ENCODE results near the gene DUOX2.

Gene DUOX2

GRCh38 chr15:45089712-45090373 is 24.1 kb downstream of the DUOX2 start:
- Histone ChIP-seq H3K9ac (ENCODE audit: low read length) (no peak overlapping the region), H3F3A (ENCODE audit: insufficient read depth, low read length) (no peaks in the 10 kb centered on the region), H3K9me3 (ENCODE audit: low read length) (no peaks in the 10 kb centered on the region), H3K79me2 (ENCODE audit: insufficient read depth, low read length) (no peaks in the 10 kb centered on the region), H3K27ac (ENCODE audit: low read depth, low read length, poor library complexity, severe bottlenecking) (no peak overlapping the region), H3K9me2 (ENCODE audit: low read depth, low read length) (no peaks in the 10 kb centered on the region), H3K27me3 (ENCODE audit: insufficient read depth, low read length) (0 out of 2 replicates have a peak, but pooled peaks cover 4% of the 10 kb centered on the region), H2AFZ (ENCODE audit: low read length) (no peak overlapping the region), H3K4me3 (ENCODE audit: low read depth, low read length, poor library complexity, severe bottlenecking) (no peak overlapping the region), H3K4me2 (ENCODE audit: low read length) (no peak overlapping the region), H3K4me1 (ENCODE audit: insufficient read depth, low read length, severe bottlenecking) (no peaks in the 10 kb centered on the region), H4K20me1 (ENCODE audit: insufficient read depth, low read length) (no peaks in the 10 kb centered on the region), H3K36me3 (ENCODE audit: insufficient read depth, low read length) (no peaks in the 10 kb centered on the region)
- TF ChIP-seq EZH2 (IDR thresholded peaks at IDR 0.05; ENCODE audit: borderline replicate concordance, low read length): no peak
- TF ChIP-seq CTCF (IDR thresholded peaks at IDR 0.05; ENCODE audit: low read length): no peak

GRCh38 chr15:45088801-45089711 is 24.9 kb downstream of the DUOX2 start:
- H3K9me3 ChIP-seq (ENCODE audit: low read length): no peaks in the 10 kb centered on the region
- no peak for TF ChIP-seq CTCF (IDR thresholded peaks at IDR 0.05; ENCODE audit: low read length)
- no peak for TF ChIP-seq EZH2 (IDR thresholded peaks at IDR 0.05; ENCODE audit: borderline replicate concordance, low read length)
- H3F3A ChIP-seq (ENCODE audit: insufficient read depth, low read length): no peaks in the 10 kb centered on the region
- H3K79me2 ChIP-seq (ENCODE audit: insufficient read depth, low read length): no peaks in the 10 kb centered on the region
- no peak overlapping the region for H3K9ac ChIP-seq (ENCODE audit: low read length)
- no peaks in the 10 kb centered on the region for H3K36me3 ChIP-seq (ENCODE audit: insufficient read depth, low read length)
- no peak overlapping the region for H3K4me2 ChIP-seq (ENCODE audit: low read length)
- no peak overlapping the region for H3K27ac ChIP-seq (ENCODE audit: low read depth, low read length, poor library complexity, severe bottlenecking)
- no peak overlapping the region for H3K4me3 ChIP-seq (ENCODE audit: low read depth, low read length, poor library complexity, severe bottlenecking)
- H3K4me1 ChIP-seq (ENCODE audit: insufficient read depth, low read length, severe bottlenecking): no peaks in the 10 kb centered on the region
- 0 out of 2 replicates have a peak, but pooled peaks cover 4% of the 10 kb centered on the region for H3K27me3 ChIP-seq (ENCODE audit: insufficient read depth, low read length)
- H2AFZ ChIP-seq (ENCODE audit: low read length): no peak overlapping the region
- H4K20me1 ChIP-seq (ENCODE audit: insufficient read depth, low read length): no peaks in the 10 kb centered on the region
- H3K9me2 ChIP-seq (ENCODE audit: low read depth, low read length): no peaks in the 10 kb centered on the region

- Histone ChIP-seq H3K4me2 (ENCODE audit: low read length) (no peak overlapping the region), H3F3A (ENCODE audit: insufficient read depth, low read length) (no peaks in the 10 kb centered on the region), H3K79me2 (ENCODE audit: insufficient read depth, low read length) (no peaks in the 10 kb centered on the region), H3K27me3 (ENCODE audit: insufficient read depth, low read length) (0 out of 2 replicates have a peak, but pooled peaks cover under 1% of the 10 kb centered on the region), H3K27ac (ENCODE audit: low read depth, low read length, poor library complexity, severe bottlenecking) (no peak overlapping the region), H3K4me1 (ENCODE audit: insufficient read depth, low read length, severe bottlenecking) (no peaks in the 10 kb centered on the region), H3K4me3 (ENCODE audit: low read depth, low read length, poor library complexity, severe bottlenecking) (no peak overlapping the region), H2AFZ (ENCODE audit: low read length) (no peak overlapping the region), H4K20me1 (ENCODE audit: insufficient read depth, low read length) (no peaks in the 10 kb centered on the region), H3K36me3 (ENCODE audit: insufficient read depth, low read length) (no peaks in the 10 kb centered on the region), H3K9ac (ENCODE audit: low read length) (no peak overlapping the region), H3K9me3 (ENCODE audit: low read length) (no peaks in the 10 kb centered on the region), H3K9me2 (ENCODE audit: low read depth, low read length) (no peaks in the 10 kb centered on the region)
- TF ChIP-seq EZH2 (IDR thresholded peaks at IDR 0.05; ENCODE audit: borderline replicate concordance, low read length) (no peak), CTCF (IDR thresholded peaks at IDR 0.05; ENCODE audit: low read length) (peak; percentile 23; the same call in 1 of the 2 replicates)
Observed at GRCh38 chr15:45087513-45087912, 26.5 kb downstream of the DUOX2 start.

Measured in OCI-LY1 (cell line).